Fibroblast of skin of left quadriceps (primary cell): ENCODE measurements around the gene SLC25A14.

ENCODE experiments used
- DNase-seq, 2 experiments: peaks; one replicate each; pipeline ENCODE4 v3.0.0-alpha.2; 2013; ENCODE audit warnings: low read depth in 2 of 2

SLC25A14 gene

GRCh38 chrX:130378024-130378669 lies 38.4 kb downstream of the SLC25A14 start:
- DNase-seq: no peak

GRCh38 chrX:130385520-130385919 lies 45.8 kb downstream of the SLC25A14 start, which contains the start of gene GPR119:
TSS of gene GPR119 (minus strand) at chrX:130385674. CDS start at chrX:130385447, 227 bp downstream.
- no peak for DNase-seq

- no peak for DNase-seq
Observed at GRCh38 chrX:130386408-130386808, 46.7 kb downstream of the SLC25A14 start.

GRCh38 chrX:130393451-130394074 lies 53.8 kb downstream of the SLC25A14 start:
- peak; percentile 8 to 12 for DNase-seq

GRCh38 chrX:130395341-130395740 lies 55.6 kb downstream of the SLC25A14 start:
- no peak for DNase-seq

- peak; percentile 37 to 44 for DNase-seq
Observed at GRCh38 chrX:130401415-130402207, 61.9 kb downstream of the SLC25A14 start, which contains the start of gene RBMX2. TSS of gene RBMX2 (plus strand) at chrX:130401987. CDS start at chrX:130402033, 46 bp downstream.

- DNase-seq: no peak
Observed at GRCh38 chrX:130402208-130402684, 62.5 kb downstream of the SLC25A14 start.

- DNase-seq: no peak
Observed at GRCh38 chrX:130413415-130413814, 73.7 kb downstream of the SLC25A14 start.

- DNase-seq: no peak
Observed at GRCh38 chrX:130414800-130415199, 75.1 kb downstream of the SLC25A14 start.

- DNase-seq: no peak
Observed at GRCh38 chrX:130415201-130415600, 75.5 kb downstream of the SLC25A14 start.

- DNase-seq: no peak
Observed at GRCh38 chrX:130416785-130417184, 77.1 kb downstream of the SLC25A14 start.

- no peak for DNase-seq
Observed at GRCh38 chrX:130418066-130418465, 78.3 kb downstream of the SLC25A14 start.

- DNase-seq: no peak
Observed at GRCh38 chrX:130418740-130419139, 79.0 kb downstream of the SLC25A14 start.

GRCh38 chrX:130419263-130419662 lies 79.5 kb downstream of the SLC25A14 start:
- no peak for DNase-seq
